ENCODE measurements around the gene OR2J2. TPM values are rescaled to one million over a fixed set of nuclear protein-coding genes. Genes with fewer than 3 reads are reported as not detected.
"Not testable (repeated sequence)": the region's sequence is repeated elsewhere in the genome, so short reads cannot be mapped to it uniquely, and the experiment has no call there.

Gene OR2J2
- polyA plus RNA-seq, 1 donor (not counting 4 experiments of a cell fraction or from before 2014, with no cell fraction given): not detected

DNA sequence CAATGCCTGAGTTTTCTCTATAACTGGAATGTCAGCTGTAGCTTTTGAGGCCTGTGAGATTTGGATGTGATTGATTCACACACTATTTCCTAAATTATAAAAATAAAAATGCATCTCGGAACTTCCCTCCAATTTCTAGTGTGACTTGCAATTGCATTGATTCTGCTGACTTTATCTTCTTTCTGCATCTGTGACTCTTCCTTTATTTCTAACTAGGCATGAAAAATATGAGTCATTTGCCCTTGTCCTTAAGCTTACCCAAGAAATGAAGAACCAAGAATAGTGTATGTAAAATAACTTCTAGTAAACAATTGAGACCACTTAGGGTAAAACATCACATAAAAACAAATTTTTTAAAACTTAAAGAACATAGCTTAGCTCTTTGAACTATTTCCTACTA is 12.9 kb downstream of the OR2J2 start:
- Histone ChIP-seq H2AFZ (ENCODE audit: control insufficient read depth, low read length) (no peak overlapping the region), H3K4me2 (ENCODE audit: control insufficient read depth, extremely low read depth, insufficient read depth, low read depth, low read length) (no peak overlapping the region), H3K79me2 (ENCODE audit: control insufficient read depth, insufficient read depth, low read length) (no peaks in the 10 kb centered on the region), H3K9me3 (ENCODE audit: control insufficient read depth, low read depth, low read length) (no peaks in the 10 kb centered on the region), H3K4me3 (ENCODE audit: control insufficient read depth in 2 of 3, extremely low read depth in 1 of 3, insufficient read depth in 2 of 3, low read depth in 1 of 3, low read length in 3 of 3) (no peak overlapping the region), H3K4me1 (ENCODE audit: control insufficient read depth, extremely low read depth, insufficient read depth, low read length) (no peaks in the 10 kb centered on the region), H3K27me3 (ENCODE audit: control insufficient read depth, extremely low read depth, insufficient read depth, low read length) (no peaks in the 10 kb centered on the region), H3K9me1 (ENCODE audit: control insufficient read depth, extremely low read depth, insufficient read depth, low read length) (no peaks in the 10 kb centered on the region), H4K20me1 (ENCODE audit: control insufficient read depth, extremely low read depth, insufficient read depth, low read length) (no peaks in the 10 kb centered on the region), H3K36me3 (ENCODE audit: control insufficient read depth in 2 of 2, extremely low read depth in 1 of 2, insufficient read depth in 2 of 2, low read length in 2 of 2) (no peaks in the 10 kb centered on the region), H3K27ac (ENCODE audit: control insufficient read depth, insufficient read depth, low read length) (no peak overlapping the region), H3K9ac (ENCODE audit: control insufficient read depth, extremely low read depth, insufficient read depth, low read length) (no peak overlapping the region)
- DNase-seq (ENCODE audit: low read depth, low spot score) (no peak), FAIRE-seq (no peak)
- TF ChIP-seq EZH2 (IDR thresholded peaks at IDR 0.05; ENCODE audit: low read length): no peak
- dilution Hi-C loops (cut with MboI; ENCODE audit: extremely low pct_ligation_motif_present, low sequenced_read_pairs): no loop called here

DNA sequence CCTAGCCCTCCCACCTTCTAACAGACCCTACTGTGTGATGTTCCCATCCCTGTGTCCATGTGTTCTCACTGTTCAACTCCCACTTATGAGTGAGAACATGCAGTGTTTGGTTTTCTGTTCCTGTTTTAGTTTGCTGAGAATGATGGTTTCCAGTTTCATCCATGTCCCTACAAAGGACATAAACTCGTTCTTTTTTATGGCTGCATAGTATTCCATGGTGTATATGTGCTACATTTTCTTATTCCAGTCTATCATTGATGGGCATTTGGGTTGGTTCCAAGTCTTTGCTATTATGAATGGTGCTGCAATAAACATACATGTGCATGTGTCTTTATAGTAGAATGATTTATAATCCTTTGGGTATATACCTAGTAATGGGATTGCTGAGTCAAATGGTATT is 18.0 kb downstream of the OR2J2 start:
- H3K27ac ChIP-seq (ENCODE audit: control insufficient read depth, insufficient read depth, low read length); H3K27me3 ChIP-seq (ENCODE audit: control insufficient read depth, extremely low read depth, insufficient read depth, low read length); H3K9me3 ChIP-seq (ENCODE audit: control insufficient read depth, low read depth, low read length); H4K20me1 ChIP-seq (ENCODE audit: control insufficient read depth, extremely low read depth, insufficient read depth, low read length); DNase-seq (ENCODE audit: low read depth, low spot score); H3K4me2 ChIP-seq (ENCODE audit: control insufficient read depth, extremely low read depth, insufficient read depth, low read depth, low read length); FAIRE-seq; H3K9ac ChIP-seq (ENCODE audit: control insufficient read depth, extremely low read depth, insufficient read depth, low read length); H3K36me3 ChIP-seq (ENCODE audit: control insufficient read depth in 2 of 2, extremely low read depth in 1 of 2, insufficient read depth in 2 of 2, low read length in 2 of 2); H3K9me1 ChIP-seq (ENCODE audit: control insufficient read depth, extremely low read depth, insufficient read depth, low read length); H3K4me3 ChIP-seq (ENCODE audit: control insufficient read depth in 2 of 3, extremely low read depth in 1 of 3, insufficient read depth in 2 of 3, low read depth in 1 of 3, low read length in 3 of 3); H2AFZ ChIP-seq (ENCODE audit: control insufficient read depth, low read length); dilution Hi-C loops (cut with MboI; ENCODE audit: extremely low pct_ligation_motif_present, low sequenced_read_pairs); H3K79me2 ChIP-seq (ENCODE audit: control insufficient read depth, insufficient read depth, low read length); H3K4me1 ChIP-seq (ENCODE audit: control insufficient read depth, extremely low read depth, insufficient read depth, low read length): not testable (repeated sequence)

DNA sequence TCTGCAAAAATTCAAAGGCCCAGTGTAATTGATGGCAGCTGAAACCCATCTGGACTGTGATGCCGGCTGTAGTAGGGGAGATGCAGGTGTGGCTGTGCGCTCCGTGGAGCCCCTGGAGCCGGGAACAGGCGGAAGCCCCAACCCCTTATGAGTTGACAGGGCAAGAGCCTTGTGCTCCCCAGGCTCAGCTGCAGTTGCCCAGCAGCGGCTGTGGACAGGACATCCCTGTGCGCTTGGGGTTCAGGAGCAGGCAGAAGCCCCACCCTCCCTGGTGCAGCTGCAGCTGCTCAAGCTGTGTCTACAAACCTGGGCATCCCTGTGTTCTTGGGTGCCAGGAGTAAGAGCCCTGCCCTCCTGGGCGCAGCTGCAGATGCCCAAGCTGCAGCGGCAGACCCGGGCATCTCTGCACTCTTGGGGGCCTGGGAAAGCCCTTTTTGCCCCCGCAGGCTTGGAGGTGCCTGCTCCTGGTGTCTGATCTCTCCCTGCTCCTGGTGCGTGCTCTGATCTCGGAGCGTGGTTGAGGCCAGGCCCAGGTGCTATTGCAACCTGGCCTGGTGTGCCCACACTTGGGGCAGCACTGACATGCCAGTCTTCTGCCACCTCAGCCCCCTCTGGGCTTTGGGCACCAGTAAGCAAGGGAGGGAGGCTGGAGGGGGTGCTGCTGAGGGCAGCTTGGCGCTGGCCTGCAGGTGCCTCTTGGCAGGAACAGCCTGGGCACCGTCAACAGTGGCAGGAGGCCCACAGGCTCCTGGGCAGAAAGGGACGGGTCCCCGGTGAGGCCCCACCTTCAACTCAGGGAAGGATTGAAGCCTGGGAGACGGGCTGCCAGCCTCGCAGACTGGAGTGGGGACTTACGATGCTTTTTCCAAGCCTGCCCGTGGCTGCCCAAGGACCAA is 30.3 kb downstream of the OR2J2 start:
- no peaks in the 10 kb centered on the region for H3K36me3 ChIP-seq (ENCODE audit: control insufficient read depth in 2 of 2, extremely low read depth in 1 of 2, insufficient read depth in 2 of 2, low read length in 2 of 2)
- H3K9ac ChIP-seq (ENCODE audit: control insufficient read depth, extremely low read depth, insufficient read depth, low read length): no peak overlapping the region
- H4K20me1 ChIP-seq (ENCODE audit: control insufficient read depth, extremely low read depth, insufficient read depth, low read length): no peaks in the 10 kb centered on the region
- no peak for FAIRE-seq
- no peaks in the 10 kb centered on the region for H3K9me3 ChIP-seq (ENCODE audit: control insufficient read depth, low read depth, low read length)
- no peak overlapping the region for H2AFZ ChIP-seq (ENCODE audit: control insufficient read depth, low read length)
- no peak overlapping the region for H3K4me2 ChIP-seq (ENCODE audit: control insufficient read depth, extremely low read depth, insufficient read depth, low read depth, low read length)
- no peaks in the 10 kb centered on the region for H3K79me2 ChIP-seq (ENCODE audit: control insufficient read depth, insufficient read depth, low read length)
- TF ChIP-seq, protein P1, sequence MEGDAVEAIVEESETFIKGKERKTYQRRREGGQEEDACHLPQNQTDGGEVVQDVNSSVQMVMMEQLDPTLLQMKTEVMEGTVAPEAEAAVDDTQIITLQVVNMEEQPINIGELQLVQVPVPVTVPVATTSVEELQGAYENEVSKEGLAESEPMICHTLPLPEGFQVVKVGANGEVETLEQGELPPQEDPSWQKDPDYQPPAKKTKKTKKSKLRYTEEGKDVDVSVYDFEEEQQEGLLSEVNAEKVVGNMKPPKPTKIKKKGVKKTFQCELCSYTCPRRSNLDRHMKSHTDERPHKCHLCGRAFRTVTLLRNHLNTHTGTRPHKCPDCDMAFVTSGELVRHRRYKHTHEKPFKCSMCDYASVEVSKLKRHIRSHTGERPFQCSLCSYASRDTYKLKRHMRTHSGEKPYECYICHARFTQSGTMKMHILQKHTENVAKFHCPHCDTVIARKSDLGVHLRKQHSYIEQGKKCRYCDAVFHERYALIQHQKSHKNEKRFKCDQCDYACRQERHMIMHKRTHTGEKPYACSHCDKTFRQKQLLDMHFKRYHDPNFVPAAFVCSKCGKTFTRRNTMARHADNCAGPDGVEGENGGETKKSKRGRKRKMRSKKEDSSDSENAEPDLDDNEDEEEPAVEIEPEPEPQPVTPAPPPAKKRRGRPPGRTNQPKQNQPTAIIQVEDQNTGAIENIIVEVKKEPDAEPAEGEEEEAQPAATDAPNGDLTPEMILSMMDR (optimal IDR thresholded peaks at IDR 0.05 in 1 of 3, IDR thresholded peaks at IDR 0.05 in 1 of 3, conservative IDR thresholded peaks at IDR 0.05 in 1 of 3; ENCODE audit: extremely low read depth in 1 of 3, insufficient read depth in 2 of 3, low read length in 3 of 3): no peak
- TF ChIP-seq EZH2 (IDR thresholded peaks at IDR 0.05; ENCODE audit: low read length): no peak
- H3K27ac ChIP-seq (ENCODE audit: control insufficient read depth, insufficient read depth, low read length): no peak overlapping the region
- no peaks in the 10 kb centered on the region for H3K27me3 ChIP-seq (ENCODE audit: control insufficient read depth, extremely low read depth, insufficient read depth, low read length)
- H3K9me1 ChIP-seq (ENCODE audit: control insufficient read depth, extremely low read depth, insufficient read depth, low read length): no peaks in the 10 kb centered on the region
- DNase-seq (ENCODE audit: low read depth, low spot score): no peak
- dilution Hi-C loops (cut with MboI; ENCODE audit: extremely low pct_ligation_motif_present, low sequenced_read_pairs): no loop called here
- H3K4me1 ChIP-seq (ENCODE audit: control insufficient read depth, extremely low read depth, insufficient read depth, low read length): no peaks in the 10 kb centered on the region
- no peak overlapping the region for H3K4me3 ChIP-seq (ENCODE audit: control insufficient read depth in 2 of 3, extremely low read depth in 1 of 3, insufficient read depth in 2 of 3, low read depth in 1 of 3, low read length in 3 of 3)
